Ectodermal cell (in vitro differentiated cells): ENCODE results near the gene IQGAP2.

Source experiments
- H3K27ac ChIP-seq: 2 replicates; pipeline ENCODE4 v1.7.0; 2013; ENCODE audit warnings: mild to moderate bottlenecking, low read depth, low read length; ENCODE audit not compliant: insufficient read depth, poor library complexity, severe bottlenecking
- H3K27me3 ChIP-seq: 2 replicates; pipeline ENCODE4 v1.7.0; 2013; ENCODE audit warnings: mild to moderate bottlenecking, low read length; ENCODE audit not compliant: insufficient read depth, control insufficient read depth, poor library complexity, severe bottlenecking
- H3K36me3 ChIP-seq: one replicate; pipeline ENCODE4 v1.7.0; 2013; ENCODE audit warnings: low read length; ENCODE audit not compliant: control insufficient read depth, insufficient read depth
- H3K4me1 ChIP-seq: one replicate; pipeline ENCODE4 v1.7.0; 2013; ENCODE audit warnings: low read length; ENCODE audit not compliant: control insufficient read depth, insufficient read depth
- H3K4me3 ChIP-seq: 2 replicates; pipeline ENCODE4 v1.7.0; 2013; ENCODE audit warnings: low read depth, low read length, control low read depth; ENCODE audit not compliant: insufficient read depth
- H3K9me3 ChIP-seq: 2 replicates; pipeline ENCODE4 v1.7.0; 2013; ENCODE audit warnings: mild to moderate bottlenecking, low read length, moderate library complexity; ENCODE audit not compliant: control insufficient read depth
- WGBS, 2 experiments: methylation state at CpG; one replicate each; pipeline ENCODE4 v1.1.7; 2013; ENCODE audit warnings: missing lambda C conversion rate in 2 of 2; 5-methylcytosine and 5-hydroxymethylcytosine counted together

IQGAP2 gene

GRCh38 chr5:76662521-76662920 lies 259.4 kb downstream of the IQGAP2 start:
- WGBS, 2 experiments, result 94 to 98% methylated on average over 4 of the region's 5 CpGs
- no peak overlapping the region for H3K27ac ChIP-seq
- H3K4me1 ChIP-seq, result no peaks in the 10 kb centered on the region
- no peaks in the 10 kb centered on the region for H3K36me3 ChIP-seq
- no peaks in the 10 kb centered on the region for H3K27me3 ChIP-seq
- no peak overlapping the region for H3K4me3 ChIP-seq
- no peaks in the 10 kb centered on the region for H3K9me3 ChIP-seq

DNA sequence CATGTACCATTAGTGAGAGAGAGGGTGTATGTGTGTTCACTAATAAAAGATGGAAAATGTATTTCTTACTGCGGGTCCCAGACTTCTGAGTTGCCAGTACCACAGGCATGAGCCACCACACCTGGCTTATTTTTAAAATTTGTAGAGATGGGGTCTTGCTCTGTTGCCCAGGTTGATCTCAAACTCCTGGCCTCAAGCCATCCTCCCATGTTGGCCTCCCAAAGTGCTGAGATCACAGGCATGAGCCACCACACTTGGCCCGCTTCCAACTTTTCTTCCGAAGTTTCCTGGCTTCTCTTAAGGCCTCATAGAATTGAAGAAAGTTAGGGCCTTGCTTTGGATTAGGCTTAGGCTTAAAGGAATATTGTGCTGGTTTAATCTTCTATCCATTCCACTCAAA lies 260.5 kb downstream of the IQGAP2 start:
- Histone ChIP-seq H3K4me1 (no peaks in the 10 kb centered on the region), H3K36me3 (no peaks in the 10 kb centered on the region), H3K9me3 (no peaks in the 10 kb centered on the region), H3K4me3 (no peak overlapping the region), H3K27me3 (no peaks in the 10 kb centered on the region), H3K27ac (no peak overlapping the region)
- WGBS, 2 experiments, result 94 to 96% methylated on average over 3 of the region's 3 CpGs

- H3K27ac ChIP-seq, result no peak overlapping the region
- WGBS, 2 experiments, result 93 to 97% methylated on average over 5 to 6 of the region's 6 CpGs
- H3K4me3 ChIP-seq, result no peak overlapping the region
- H3K36me3 ChIP-seq, result no peaks in the 10 kb centered on the region
- H3K27me3 ChIP-seq, result no peaks in the 10 kb centered on the region
- no peaks in the 10 kb centered on the region for H3K9me3 ChIP-seq
- no peaks in the 10 kb centered on the region for H3K4me1 ChIP-seq
Observed at GRCh38 chr5:76664079-76664478, 261.0 kb downstream of the IQGAP2 start.

GRCh38 chr5:76667495-76667894 lies 264.4 kb downstream of the IQGAP2 start:
- Histone ChIP-seq H3K4me3 (no peak overlapping the region), H3K27me3 (no peaks in the 10 kb centered on the region), H3K4me1 (no peaks in the 10 kb centered on the region), H3K36me3 (no peaks in the 10 kb centered on the region), H3K27ac (no peak overlapping the region), H3K9me3 (no peaks in the 10 kb centered on the region)
- 85 to 92% methylated on average over 1 to 2 of the region's 2 CpGs for WGBS, 2 experiments

DNA sequence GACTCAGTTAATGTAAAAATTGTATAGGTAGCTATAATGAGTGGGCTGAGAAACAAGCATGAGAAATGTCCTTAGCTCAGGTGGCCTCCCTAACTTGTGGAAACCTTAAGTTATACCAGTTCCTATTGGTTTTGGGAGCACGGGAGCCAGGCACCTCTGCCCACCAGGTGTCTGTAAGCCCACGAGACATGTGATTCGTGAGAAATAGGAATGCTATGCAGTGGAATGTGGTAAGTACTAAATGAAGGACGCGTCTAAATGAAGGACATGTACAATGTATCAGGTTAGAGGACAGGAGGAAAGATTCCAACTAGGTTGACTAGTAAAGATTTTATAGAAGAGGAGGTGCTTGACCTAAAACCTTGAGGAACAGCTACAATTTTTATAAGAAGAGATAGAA lies 266.2 kb downstream of the IQGAP2 start:
- Histone ChIP-seq H3K36me3 (no peaks in the 10 kb centered on the region), H3K4me1 (no peaks in the 10 kb centered on the region), H3K4me3 (no peak overlapping the region), H3K27ac (no peak overlapping the region), H3K9me3 (no peaks in the 10 kb centered on the region), H3K27me3 (no peaks in the 10 kb centered on the region)
- 94 to 96% methylated on average over 5 of the region's 5 CpGs for WGBS, 2 experiments

DNA sequence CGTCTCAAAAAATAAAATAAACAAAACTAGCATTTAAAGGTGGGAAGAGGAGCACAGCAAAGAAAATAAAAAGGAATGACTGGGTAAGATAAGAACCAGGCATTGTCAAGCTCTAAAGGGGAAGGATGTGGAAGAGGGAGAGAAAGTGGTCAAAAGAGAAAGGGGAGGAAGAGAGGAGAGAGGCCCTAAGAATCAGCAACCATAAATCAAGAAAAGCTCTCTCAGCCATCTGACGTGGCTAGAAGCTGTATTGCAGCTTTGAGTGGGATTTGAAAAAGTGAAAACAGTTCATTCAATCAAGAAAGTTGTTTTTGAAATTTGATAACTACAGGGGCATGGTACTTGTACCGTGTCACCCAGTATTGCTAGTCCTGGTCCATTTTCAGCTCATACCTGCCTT lies 267.4 kb downstream of the IQGAP2 start:
- Histone ChIP-seq H3K27me3 (no peaks in the 10 kb centered on the region), H3K4me1 (no peaks in the 10 kb centered on the region), H3K4me3 (no peak overlapping the region), H3K27ac (no peak overlapping the region), H3K36me3 (no peaks in the 10 kb centered on the region), H3K9me3 (no peaks in the 10 kb centered on the region)
- 92 to 96% methylated on average over 3 of the region's 3 CpGs for WGBS, 2 experiments

DNA sequence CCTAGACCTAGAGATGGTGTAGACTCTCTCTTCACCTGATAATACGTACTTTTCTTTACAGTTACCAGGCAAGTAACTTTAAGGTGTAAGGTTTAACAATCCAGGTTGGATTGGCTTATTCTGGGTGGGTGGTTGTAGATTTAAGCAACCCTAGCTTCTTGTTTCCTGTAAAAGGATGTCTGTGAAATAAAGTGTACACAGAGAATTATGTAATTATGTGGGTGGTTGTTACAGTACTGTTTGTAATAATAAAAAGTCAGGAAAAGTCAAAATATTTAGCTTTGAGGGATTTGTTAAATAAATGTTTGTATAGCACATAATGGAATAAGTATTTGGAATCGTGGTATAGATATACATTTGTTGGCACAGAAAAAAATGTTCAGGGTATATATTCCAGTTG lies 269.2 kb downstream of the IQGAP2 start:
- no peaks in the 10 kb centered on the region for H3K9me3 ChIP-seq
- 92 to 98% methylated on average over 2 of the region's 2 CpGs for WGBS, 2 experiments
- no peak overlapping the region for H3K4me3 ChIP-seq
- H3K36me3 ChIP-seq, result no peaks in the 10 kb centered on the region
- H3K27ac ChIP-seq, result no peak overlapping the region
- no peaks in the 10 kb centered on the region for H3K4me1 ChIP-seq
- H3K27me3 ChIP-seq, result no peaks in the 10 kb centered on the region

GRCh38 chr5:76673125-76673524 lies 270.0 kb downstream of the IQGAP2 start:
- Histone ChIP-seq H3K36me3 (no peaks in the 10 kb centered on the region), H3K4me1 (no peaks in the 10 kb centered on the region), H3K9me3 (no peaks in the 10 kb centered on the region), H3K27ac (no peak overlapping the region), H3K27me3 (no peaks in the 10 kb centered on the region), H3K4me3 (no peak overlapping the region)

- WGBS, 2 experiments, result 93 to 95% methylated on average over 6 to 8 of the region's 8 CpGs
- Histone ChIP-seq H3K4me3 (no peak overlapping the region), H3K9me3 (no peaks in the 10 kb centered on the region), H3K27me3 (no peaks in the 10 kb centered on the region), H3K27ac (no peak overlapping the region), H3K4me1 (no peaks in the 10 kb centered on the region), H3K36me3 (no peaks in the 10 kb centered on the region)
Observed at GRCh38 chr5:76674330-76675066, 271.4 kb downstream of the IQGAP2 start.

DNA sequence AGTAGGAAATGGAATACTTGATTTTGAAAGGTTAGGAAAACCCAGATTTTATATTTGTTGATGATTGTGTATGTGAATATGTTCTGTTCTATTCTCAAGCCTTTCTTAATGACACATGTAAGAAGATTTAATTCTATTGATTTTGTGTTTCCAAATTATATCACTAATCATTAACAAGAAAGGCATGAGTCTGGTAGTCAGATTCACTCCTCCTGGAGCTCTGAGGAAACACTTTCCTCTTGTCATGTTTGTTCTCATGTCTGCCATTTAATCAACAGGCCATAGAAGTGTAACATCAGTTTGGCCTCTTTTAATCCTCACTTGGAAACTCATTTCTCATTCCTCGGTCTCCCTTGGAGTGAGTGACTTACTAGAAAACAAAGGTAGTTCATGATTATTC lies 272.3 kb downstream of the IQGAP2 start:
- H3K4me1 ChIP-seq, result no peaks in the 10 kb centered on the region
- H3K27ac ChIP-seq, result no peak overlapping the region
- H3K4me3 ChIP-seq, result no peak overlapping the region
- H3K9me3 ChIP-seq, result no peaks in the 10 kb centered on the region
- WGBS, 2 experiments, result no CpG with 5 or more reads among the region's 1 CpG
- no peaks in the 10 kb centered on the region for H3K27me3 ChIP-seq
- H3K36me3 ChIP-seq, result no peaks in the 10 kb centered on the region
